ENCODE measurements around the gene TAF4B. TPM values are rescaled to one million over a fixed set of nuclear protein-coding genes. Genes with fewer than 3 reads are reported as not detected.

TAF4B gene
- total RNA-seq, 1 experiment from 2014 or later, result 15.2 TPM

DNA sequence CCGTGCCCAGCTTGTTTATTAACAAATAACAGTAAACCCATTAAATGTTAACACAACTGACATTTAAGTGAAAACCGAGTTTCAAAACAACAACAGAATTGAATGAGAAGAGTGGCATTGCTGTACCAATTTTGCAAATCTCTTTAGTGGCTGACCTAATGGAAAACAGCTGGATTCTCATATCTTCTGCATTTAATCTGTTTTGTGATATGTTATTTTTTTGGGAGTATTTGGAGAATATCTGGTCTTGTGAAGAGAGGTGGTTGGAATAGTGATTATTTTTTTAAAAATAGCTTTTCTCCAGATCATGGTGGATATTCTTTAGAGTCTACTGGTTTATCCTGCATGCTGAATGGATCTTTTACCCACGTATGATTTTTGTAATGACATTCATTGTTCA, 51.1 kb downstream of the TAF4B start (continued):
- TF ChIP-seq, protein P1, sequence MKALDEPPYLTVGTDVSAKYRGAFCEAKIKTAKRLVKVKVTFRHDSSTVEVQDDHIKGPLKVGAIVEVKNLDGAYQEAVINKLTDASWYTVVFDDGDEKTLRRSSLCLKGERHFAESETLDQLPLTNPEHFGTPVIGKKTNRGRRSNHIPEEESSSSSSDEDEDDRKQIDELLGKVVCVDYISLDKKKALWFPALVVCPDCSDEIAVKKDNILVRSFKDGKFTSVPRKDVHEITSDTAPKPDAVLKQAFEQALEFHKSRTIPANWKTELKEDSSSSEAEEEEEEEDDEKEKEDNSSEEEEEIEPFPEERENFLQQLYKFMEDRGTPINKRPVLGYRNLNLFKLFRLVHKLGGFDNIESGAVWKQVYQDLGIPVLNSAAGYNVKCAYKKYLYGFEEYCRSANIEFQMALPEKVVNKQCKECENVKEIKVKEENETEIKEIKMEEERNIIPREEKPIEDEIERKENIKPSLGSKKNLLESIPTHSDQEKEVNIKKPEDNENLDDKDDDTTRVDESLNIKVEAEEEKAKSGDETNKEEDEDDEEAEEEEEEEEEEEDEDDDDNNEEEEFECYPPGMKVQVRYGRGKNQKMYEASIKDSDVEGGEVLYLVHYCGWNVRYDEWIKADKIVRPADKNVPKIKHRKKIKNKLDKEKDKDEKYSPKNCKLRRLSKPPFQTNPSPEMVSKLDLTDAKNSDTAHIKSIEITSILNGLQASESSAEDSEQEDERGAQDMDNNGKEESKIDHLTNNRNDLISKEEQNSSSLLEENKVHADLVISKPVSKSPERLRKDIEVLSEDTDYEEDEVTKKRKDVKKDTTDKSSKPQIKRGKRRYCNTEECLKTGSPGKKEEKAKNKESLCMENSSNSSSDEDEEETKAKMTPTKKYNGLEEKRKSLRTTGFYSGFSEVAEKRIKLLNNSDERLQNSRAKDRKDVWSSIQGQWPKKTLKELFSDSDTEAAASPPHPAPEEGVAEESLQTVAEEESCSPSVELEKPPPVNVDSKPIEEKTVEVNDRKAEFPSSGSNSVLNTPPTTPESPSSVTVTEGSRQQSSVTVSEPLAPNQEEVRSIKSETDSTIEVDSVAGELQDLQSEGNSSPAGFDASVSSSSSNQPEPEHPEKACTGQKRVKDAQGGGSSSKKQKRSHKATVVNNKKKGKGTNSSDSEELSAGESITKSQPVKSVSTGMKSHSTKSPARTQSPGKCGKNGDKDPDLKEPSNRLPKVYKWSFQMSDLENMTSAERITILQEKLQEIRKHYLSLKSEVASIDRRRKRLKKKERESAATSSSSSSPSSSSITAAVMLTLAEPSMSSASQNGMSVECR (CRISPR knock-in tag; IDR thresholded peaks at IDR 0.05; ENCODE audit: borderline replicate concordance), result no peak
- TF ChIP-seq E2F4 (CRISPR knock-in tag; IDR thresholded peaks at IDR 0.05; ENCODE audit: borderline replicate concordance, low read depth), result no peak
- no peak for TF ChIP-seq MLX (CRISPR knock-in tag; IDR thresholded peaks at IDR 0.05)
- no peak for TF ChIP-seq IRF2 (CRISPR knock-in tag; IDR thresholded peaks at IDR 0.05; ENCODE audit: borderline replicate concordance, low read depth)

GRCh38 chr18:26279428-26279827, 53.2 kb downstream of the TAF4B start:
- TF ChIP-seq ATF3 (CRISPR knock-in tag; conservative IDR thresholded peaks at IDR 0.05) (no peak), MLX (CRISPR knock-in tag; IDR thresholded peaks at IDR 0.05) (no peak), CBFB (CRISPR knock-in tag; IDR thresholded peaks at IDR 0.05; ENCODE audit: low read depth) (no peak), FOXJ3 (CRISPR knock-in tag; IDR thresholded peaks at IDR 0.05; ENCODE audit: borderline replicate concordance) (no peak), IRF1 (CRISPR knock-in tag; IDR thresholded peaks at IDR 0.05) (no peak), ZNF396 (CRISPR knock-in tag; IDR thresholded peaks at IDR 0.05; ENCODE audit: borderline replicate concordance) (no peak)
- Mint-ChIP-seq H3K27me3 (ENCODE audit: low read depth) (no peaks in the 10 kb centered on the region), H3K36me3 (peaks cover 61% of the 10 kb centered on the region), H3K4me3 (no peak overlapping the region), H3K4me1 (peaks cover 5% of the 10 kb centered on the region), H3K27ac (no peak overlapping the region), H3K9me3 (peaks cover 21% of the 10 kb centered on the region)
- no peak for ATAC-seq
- ChIA-PET POLR2A (no interaction called here), CTCF (no interaction called here)
- no peak for DNase-seq (ENCODE audit: low spot score)

- Mint-ChIP-seq H3K4me3 (no peak overlapping the region), H3K9me3 (peaks cover 10% of the 10 kb centered on the region), H3K27ac (no peak overlapping the region), H3K4me1 (peaks cover 5% of the 10 kb centered on the region), H3K27me3 (ENCODE audit: low read depth) (no peaks in the 10 kb centered on the region), H3K36me3 (peaks cover 43% of the 10 kb centered on the region)
- ATAC-seq, result no peak
- CTCF ChIA-PET, result no interaction called here
- DNase-seq (ENCODE audit: low spot score), result no peak
- no peak for TF ChIP-seq ERG (CRISPR knock-in tag; IDR thresholded peaks at IDR 0.05)
- TF ChIP-seq, protein P2, sequence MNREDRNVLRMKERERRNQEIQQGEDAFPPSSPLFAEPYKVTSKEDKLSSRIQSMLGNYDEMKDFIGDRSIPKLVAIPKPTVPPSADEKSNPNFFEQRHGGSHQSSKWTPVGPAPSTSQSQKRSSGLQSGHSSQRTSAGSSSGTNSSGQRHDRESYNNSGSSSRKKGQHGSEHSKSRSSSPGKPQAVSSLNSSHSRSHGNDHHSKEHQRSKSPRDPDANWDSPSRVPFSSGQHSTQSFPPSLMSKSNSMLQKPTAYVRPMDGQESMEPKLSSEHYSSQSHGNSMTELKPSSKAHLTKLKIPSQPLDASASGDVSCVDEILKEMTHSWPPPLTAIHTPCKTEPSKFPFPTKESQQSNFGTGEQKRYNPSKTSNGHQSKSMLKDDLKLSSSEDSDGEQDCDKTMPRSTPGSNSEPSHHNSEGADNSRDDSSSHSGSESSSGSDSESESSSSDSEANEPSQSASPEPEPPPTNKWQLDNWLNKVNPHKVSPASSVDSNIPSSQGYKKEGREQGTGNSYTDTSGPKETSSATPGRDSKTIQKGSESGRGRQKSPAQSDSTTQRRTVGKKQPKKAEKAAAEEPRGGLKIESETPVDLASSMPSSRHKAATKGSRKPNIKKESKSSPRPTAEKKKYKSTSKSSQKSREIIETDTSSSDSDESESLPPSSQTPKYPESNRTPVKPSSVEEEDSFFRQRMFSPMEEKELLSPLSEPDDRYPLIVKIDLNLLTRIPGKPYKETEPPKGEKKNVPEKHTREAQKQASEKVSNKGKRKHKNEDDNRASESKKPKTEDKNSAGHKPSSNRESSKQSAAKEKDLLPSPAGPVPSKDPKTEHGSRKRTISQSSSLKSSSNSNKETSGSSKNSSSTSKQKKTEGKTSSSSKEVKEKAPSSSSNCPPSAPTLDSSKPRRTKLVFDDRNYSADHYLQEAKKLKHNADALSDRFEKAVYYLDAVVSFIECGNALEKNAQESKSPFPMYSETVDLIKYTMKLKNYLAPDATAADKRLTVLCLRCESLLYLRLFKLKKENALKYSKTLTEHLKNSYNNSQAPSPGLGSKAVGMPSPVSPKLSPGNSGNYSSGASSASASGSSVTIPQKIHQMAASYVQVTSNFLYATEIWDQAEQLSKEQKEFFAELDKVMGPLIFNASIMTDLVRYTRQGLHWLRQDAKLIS (CRISPR knock-in tag; IDR thresholded peaks at IDR 0.05; ENCODE audit: borderline replicate concordance), result no peak
- TF ChIP-seq ZNF219 (CRISPR knock-in tag; IDR thresholded peaks at IDR 0.05; ENCODE audit: borderline replicate concordance), result no peak
- no peak for TF ChIP-seq FOXK1 (CRISPR knock-in tag; IDR thresholded peaks at IDR 0.05)
- no peak for TF ChIP-seq ZNF232 (CRISPR knock-in tag; IDR thresholded peaks at IDR 0.05)
- no peak for TF ChIP-seq FOXP1 (CRISPR knock-in tag; IDR thresholded peaks at IDR 0.05; ENCODE audit: borderline replicate concordance)
- POLR2A ChIA-PET, result no interaction called here
These were observed 59.8 kb downstream of the TAF4B start for GRCh38 chr18:26286008-26286407.

Data from WTC11 (cell line).